NCI-H128 (cell line): Measurements from ENCODE around the gene CCDC181.
"Not testable (repeated sequence)": the region's sequence is repeated elsewhere in the genome, so short reads cannot be mapped to it uniquely, and the experiment has no call there.

Experiments
- DNase-seq: peaks from one replicate; lab custom pipeline; 2025; ENCODE audit not compliant: unreplicated experiment; lab: John Stamatoyannopoulos, UW

CCDC181 gene

GRCh38 chr1:169402578-169402977, 24.7 kb downstream of the CCDC181 start:
- DNase-seq = not testable (repeated sequence)

DNA sequence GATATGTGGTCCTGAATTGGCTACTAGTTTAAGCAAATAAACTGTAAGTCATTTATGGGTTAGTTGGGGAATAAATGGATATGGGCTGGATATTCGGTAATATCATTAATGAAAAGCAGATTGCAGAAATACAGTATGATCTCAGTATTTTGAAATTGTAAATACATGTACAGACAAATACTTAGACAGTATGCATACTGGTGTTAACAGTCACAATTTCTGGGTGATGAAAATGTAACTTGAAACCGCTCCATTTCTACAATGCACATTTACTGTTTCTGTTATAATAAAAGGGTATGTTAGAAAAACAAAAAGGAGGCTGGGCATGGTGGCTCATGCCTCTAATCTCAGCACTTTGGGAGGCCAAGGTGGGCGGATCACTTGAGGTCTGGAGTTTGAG, 31.3 kb downstream of the CCDC181 start:
- DNase-seq = no peak

GRCh38 chr1:169392406-169392805, 34.9 kb downstream of the CCDC181 start:
- DNase-seq = no peak

- DNase-seq = no peak
Observed at GRCh38 chr1:169390303-169390702, 37.0 kb downstream of the CCDC181 start.

- DNase-seq = no peak
Observed at GRCh38 chr1:169387399-169387798, 39.9 kb downstream of the CCDC181 start.

DNA sequence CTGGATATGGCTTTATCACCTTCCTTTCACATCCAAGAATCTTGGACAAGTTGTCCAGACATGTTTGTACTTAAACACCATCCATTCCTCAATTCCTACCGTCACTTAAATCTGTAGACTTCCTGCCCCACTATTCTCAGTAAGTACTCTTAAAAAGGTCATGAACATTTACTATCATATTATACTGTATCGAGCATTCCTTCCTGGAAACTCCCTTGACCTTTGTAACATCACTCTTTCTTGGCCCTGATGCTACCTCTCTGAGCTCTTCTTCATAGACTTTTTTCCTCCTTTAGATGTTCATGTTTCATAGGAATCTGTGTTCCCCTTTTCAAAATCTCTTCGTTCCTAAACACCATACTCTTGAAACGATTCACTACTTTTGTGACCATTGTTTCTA, 43.8 kb downstream of the CCDC181 start:
- no peak for DNase-seq

DNA sequence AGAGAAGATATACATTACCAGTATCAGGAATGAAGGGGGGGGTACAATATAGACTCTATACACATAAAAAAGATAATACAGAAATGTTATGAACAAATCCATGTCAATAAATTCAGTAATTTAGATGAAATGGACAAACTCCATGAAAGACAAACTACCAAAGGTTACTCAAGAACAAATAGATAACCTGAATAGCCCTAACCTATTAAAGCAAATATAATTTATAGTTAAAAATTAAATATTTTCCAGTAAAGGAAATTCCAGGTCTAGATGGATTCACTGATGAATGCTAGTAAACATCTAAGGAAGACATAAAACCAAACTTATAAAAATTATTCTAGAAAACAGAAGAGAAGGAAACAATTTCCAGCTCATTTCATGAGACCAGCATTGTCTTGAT, 46.1 kb downstream of the CCDC181 start:
- DNase-seq = no peak

DNA sequence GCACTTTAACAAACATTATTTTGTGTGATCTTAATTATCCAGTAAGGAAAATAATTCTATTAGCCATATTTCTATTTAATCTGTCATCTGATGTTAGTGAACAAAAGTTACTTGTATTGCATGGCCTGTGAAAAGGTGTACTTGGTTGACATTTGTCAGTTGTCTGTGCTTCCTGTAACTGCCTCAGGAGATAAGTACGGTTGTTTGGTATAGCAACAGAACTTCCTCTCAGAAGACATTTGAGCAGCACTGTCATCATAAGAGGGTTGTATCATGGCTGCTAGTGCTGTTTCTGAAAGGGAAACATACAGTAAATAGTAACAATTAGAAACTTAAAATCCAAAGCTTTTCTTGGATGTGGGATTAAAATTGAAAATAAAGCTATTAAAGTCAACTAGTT, 55.9 kb downstream of the CCDC181 start:
- DNase-seq = no peak

DNA sequence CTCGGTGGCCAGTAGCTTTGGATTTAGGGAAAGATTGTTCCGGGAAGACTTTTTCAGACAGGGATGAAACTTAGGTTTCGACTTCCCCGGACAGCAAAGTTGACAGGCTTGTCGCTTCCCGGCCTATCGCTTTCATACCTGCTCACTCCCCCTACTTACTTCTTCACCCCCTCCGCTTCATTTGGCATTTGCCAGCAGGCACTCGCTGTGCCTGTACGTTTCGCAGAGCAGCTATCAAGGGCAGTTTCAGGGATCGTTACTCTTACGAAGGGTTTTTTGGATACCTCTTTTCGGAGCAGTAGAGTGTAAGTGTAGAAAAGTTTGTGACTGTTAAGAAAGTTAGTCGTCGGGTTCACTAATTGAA, 58.9 kb downstream of the CCDC181 start:
- DNase-seq = no peak

GRCh38 chr1:169367686-169368405, 59.4 kb downstream of the CCDC181 start, which contains the start of the genes BLZF1 and NME7:
BLZF1 (plus strand) TSS chr1:169368195; CDS start chr1:169369523, 1,328 bp downstream.
NME7 (minus strand) TSS chr1:169367797; CDS start chr1:169367710, 87 bp downstream.
- DNase-seq = peak; percentile 94

DNA sequence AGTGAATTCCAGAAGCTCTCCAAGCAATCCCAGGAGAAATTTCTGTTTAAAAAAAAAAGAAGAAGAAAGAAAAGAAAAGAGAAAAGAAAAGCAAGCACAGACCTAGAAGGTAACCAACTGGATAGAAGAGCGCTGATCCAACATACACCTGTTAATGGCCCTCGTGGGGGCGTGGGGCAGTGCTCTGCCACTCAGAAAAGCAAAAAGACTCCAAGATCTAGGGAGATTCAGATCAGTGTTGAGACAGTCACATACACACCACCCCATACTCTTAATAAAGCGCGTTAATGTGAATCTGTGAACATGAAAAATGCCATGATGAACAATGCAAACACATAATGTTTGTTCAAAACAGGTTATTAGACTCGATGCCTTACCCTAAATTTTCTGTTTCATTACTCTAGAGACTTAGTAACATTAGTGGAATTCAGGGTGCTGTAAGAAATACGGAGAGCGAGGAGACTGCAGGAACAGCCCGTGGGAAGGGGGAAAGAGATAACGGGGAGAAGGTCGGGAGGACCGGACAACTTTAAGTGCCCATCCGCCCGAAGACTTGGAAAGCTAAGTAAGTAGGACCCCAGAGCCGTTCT, 60.1 kb downstream of the CCDC181 start:
- DNase-seq = no peak

GRCh38 chr1:169364948-169365347, 62.3 kb downstream of the CCDC181 start:
- no peak for DNase-seq

GRCh38 chr1:169363046-169363730, 64.1 kb downstream of the CCDC181 start:
- DNase-seq = no peak

GRCh38 chr1:169361281-169361680, 66.0 kb downstream of the CCDC181 start:
- no peak for DNase-seq

DNA sequence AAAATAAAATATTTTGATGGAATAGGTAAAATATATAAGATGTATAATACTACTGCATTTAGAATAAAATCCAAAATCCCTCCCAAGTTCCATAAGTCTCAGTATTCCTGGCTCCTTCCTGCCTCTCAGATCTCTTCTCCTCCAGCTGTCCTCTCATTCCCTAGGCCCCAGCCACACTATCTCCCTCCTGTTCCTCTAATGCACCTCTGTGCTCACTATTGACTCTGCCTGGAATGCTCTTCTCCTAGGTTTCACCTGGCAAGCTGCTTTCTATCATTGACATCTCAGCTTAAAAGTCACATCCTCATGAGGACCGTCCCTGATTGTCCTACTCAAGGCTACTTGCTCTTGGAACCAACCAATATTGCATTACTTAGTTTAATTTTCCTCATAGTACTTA, 66.9 kb downstream of the CCDC181 start:
- DNase-seq = no peak

DNA sequence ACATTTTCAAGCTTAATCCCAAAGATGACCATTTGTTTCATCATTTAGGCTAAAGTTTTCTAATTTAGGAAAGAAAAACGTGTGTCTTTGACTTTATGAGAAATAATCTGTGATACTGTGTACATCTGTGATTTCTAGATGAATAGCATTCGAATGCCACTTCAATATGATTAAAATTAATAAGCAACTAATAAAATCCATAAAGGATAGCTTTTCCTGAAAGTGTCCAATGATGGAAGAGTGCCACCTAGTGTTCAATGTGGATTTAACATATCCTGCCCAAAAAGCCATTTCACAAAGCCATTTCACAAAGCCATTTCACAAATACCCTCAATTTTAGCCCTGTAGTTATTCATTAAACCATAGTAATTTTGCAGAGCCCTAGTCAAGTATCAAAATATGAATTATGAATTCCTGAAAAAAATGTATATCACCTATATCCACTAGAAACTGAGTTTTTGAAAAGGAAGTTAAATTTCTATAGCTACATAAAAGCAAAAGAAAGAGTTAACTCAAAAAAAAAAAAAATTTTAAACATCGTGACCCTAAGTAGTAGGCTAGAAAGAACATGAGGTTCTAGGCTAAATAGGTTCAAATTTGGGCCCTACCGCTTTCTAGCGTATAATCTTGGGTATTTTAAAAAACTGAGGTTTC, 78.8 kb downstream of the CCDC181 start:
- DNase-seq = peak; percentile 68

DNA sequence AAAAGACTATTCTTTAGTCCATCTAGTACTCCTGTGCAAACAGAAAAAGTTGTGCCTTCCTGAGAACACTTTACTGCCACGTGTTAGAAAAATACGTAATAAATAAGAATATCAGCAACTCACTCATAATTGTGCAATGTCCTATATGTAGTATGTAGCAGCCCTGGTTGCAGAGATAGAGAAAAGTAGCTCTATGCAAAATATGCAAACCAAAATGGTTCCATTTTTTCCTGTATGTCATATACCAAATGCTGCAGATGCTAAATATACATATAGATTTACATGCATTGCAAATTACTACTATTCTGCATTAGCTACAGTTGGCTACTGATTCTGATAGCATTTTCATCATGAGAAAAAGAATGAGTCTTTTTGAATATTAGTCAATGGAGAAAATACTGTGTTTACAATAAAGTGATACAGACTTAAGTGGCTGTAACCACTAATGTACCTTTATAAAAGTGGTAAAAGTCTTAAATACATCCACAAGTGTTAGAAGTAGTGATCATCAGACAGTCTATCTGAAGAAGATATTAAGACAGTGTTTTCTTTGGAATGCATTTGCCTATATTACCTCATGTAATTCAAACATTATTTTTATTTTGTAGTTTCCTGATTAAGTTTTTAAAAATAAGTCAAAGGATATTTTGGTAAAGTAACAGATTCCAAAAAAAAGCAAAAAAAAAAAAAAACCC, 79.4 kb downstream of the CCDC181 start:
- DNase-seq = no peak

DNA sequence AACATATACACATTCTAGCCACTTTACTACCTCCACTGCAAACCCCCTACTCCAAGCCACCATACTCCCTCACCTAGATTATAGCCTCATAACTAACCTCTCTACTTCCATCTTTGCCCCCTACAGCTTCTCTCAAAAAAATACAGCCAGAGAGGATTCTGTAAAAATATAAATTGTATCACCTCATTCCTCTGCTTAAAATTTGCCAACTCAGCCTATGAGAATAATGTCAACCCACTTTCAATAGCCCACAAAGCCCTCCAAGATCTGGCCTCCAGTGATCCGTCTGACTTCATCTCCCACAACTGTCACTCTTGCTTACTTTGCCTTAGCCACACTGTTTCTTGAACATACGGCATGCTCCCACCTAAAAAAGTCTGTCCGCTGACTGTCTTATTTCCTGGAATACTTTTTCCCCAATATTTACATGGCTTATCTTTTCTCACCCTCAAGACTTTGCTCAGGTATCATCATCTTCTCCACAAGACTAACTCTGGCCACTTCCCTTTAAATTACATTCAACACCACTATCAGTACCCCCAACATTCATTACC, 81.2 kb downstream of the CCDC181 start:
- DNase-seq = no peak

DNA sequence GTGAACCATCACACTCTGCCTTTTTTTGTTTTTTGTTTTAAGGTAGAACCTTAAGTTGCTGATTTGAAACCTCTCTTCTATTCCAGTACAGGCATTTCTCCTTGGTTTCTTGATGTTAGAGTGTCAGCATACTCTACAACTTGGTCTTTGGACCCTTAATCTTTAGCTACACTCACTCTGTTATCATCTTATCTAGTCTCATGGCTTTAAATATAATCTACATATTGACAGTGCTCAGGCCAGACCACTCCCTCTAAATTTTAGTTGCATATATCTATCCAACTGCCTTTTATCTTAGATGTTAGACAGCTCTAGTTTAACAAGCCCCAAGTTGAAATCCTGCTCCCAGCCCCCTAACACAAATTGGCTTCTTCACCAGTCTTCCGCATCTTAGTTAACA, 81.8 kb downstream of the CCDC181 start:
- no peak for DNase-seq
